Measurements from ENCODE around the gene DCDC2C. TPM values are rescaled to one million over a fixed set of nuclear protein-coding genes. Genes with fewer than 3 reads are reported as not detected.

The DCDC2C gene
- polyA plus RNA-seq, 1 of the 3 experiments (the other 2 are of a cell fraction) = not detected

- no peaks in the 10 kb centered on the region for H3K9me2 ChIP-seq
- no peak for DNase-seq
- ChIA-PET POLR2A (no interaction called here), CTCF (interaction anchor here (0.6 to 1.0 kb wide), 3 partner anchors 10 to 171 kb away, joined by 3 to 4 read pairs (median 3); no protein-coding TSS in a partner anchor)
- no peak within 1 kb of the TSS for H3K4me3 ChIP-seq (ENCODE audit: low read depth in 2 of 2, low read length in 1 of 2)
- no peak within 1 kb of the TSS for H3K4me2 ChIP-seq
- H2AFZ ChIP-seq (ENCODE audit: low read depth) = no peak within 1 kb of the TSS
- no peaks in the 10 kb centered on the region for H3K9me3 ChIP-seq
- WGBS (ENCODE audit: low lambda C conversion rate) = 73% methylated on average over 6 of the region's 7 CpGs
- no peaks in the 10 kb centered on the region for H3K79me2 ChIP-seq (ENCODE audit: insufficient read depth)
- no peaks in the 10 kb centered on the region for H4K20me1 ChIP-seq (ENCODE audit: insufficient read depth)
- peaks cover 0 to 14% of the 10 kb centered on the region in 2 experiments; a peak in 1 of 4 replicates for H3K4me1 ChIP-seq (ENCODE audit: control insufficient read depth in 1 of 2, insufficient read depth in 2 of 2, low read depth in 1 of 2, low read length in 1 of 2)
- TF ChIP-seq CHD2 (IDR thresholded peaks at IDR 0.05; ENCODE audit: low read length, partially characterized antibody) (no peak), TEAD4 (IDR thresholded peaks at IDR 0.05; ENCODE audit: borderline replicate concordance, insufficient read depth) (no peak), TAF1 (IDR thresholded peaks at IDR 0.05; ENCODE audit: borderline replicate concordance, low read depth, low read length) (no peak), USF2 (IDR thresholded peaks at IDR 0.05; ENCODE audit: borderline replicate concordance, low read depth, low read length) (no peak), EZH2phosphoT487 (IDR thresholded peaks at IDR 0.05; ENCODE audit: borderline replicate concordance, low read depth) (no peak), FOXJ3 (CRISPR knock-in tag; IDR thresholded peaks at IDR 0.05) (no peak), PBX3 (IDR thresholded peaks at IDR 0.05) (no peak), TCF12 (IDR thresholded peaks at IDR 0.05) (no peak), CTCF (IDR thresholded peaks at IDR 0.05) (no peak), MEF2A (IDR thresholded peaks at IDR 0.05; ENCODE audit: borderline replicate concordance, low read depth) (no peak), ELF1 (IDR thresholded peaks at IDR 0.05) (no peak), USF1 (IDR thresholded peaks at IDR 0.05; ENCODE audit: borderline replicate concordance, low read depth) (no peak), GABPA (IDR thresholded peaks at IDR 0.05; ENCODE audit: low read depth) (no peak), ZBTB33 (IDR thresholded peaks at IDR 0.05; ENCODE audit: borderline replicate concordance, low read depth) (no peak), EP300 (IDR thresholded peaks at IDR 0.05; ENCODE audit: borderline replicate concordance in 1 of 2, low read depth in 1 of 2, low read length in 1 of 2) (no peak), RXRA (IDR thresholded peaks at IDR 0.05; ENCODE audit: borderline replicate concordance, low read depth) (no peak), FOSL2 (IDR thresholded peaks at IDR 0.05; ENCODE audit: borderline replicate concordance, low read depth) (no peak), NRF1 (IDR thresholded peaks at IDR 0.05; ENCODE audit: low read depth, low read length) (no peak), IRF3 (IDR thresholded peaks at IDR 0.05; ENCODE audit: low read depth, low read length) (no peak), NFIC (IDR thresholded peaks at IDR 0.05; ENCODE audit: borderline replicate concordance) (no peak)
- no peaks in the 10 kb centered on the region for H3K27me3 ChIP-seq (ENCODE audit: insufficient read depth)
- no peaks in the 10 kb centered on the region for H3K36me3 ChIP-seq (replicated peaks in 1 of 2; ENCODE audit: control insufficient read depth in 1 of 2, insufficient read depth in 2 of 2, low read length in 1 of 2)
- no peak within 1 kb of the TSS for H3K27ac ChIP-seq (ENCODE audit: low read depth in 2 of 2, low read length in 1 of 2)
- no peaks in the 10 kb centered on the region for H3F3A ChIP-seq (replicated peaks; ENCODE audit: insufficient read depth)
- H3K9ac ChIP-seq = no peak within 1 kb of the TSS
These were observed 45.5 kb upstream of the DCDC2C start, which contains the start of gene ALLC for GRCh38 chr2:3657881-3658280. TSS of gene ALLC (plus strand) at chr2:3658200. CDS start at chr2:3671158, 12,958 bp downstream.
